Left cardiac atrium (tissue), 4 donors: ENCODE data around the gene TMEM255B. TPM values are rescaled to one million over a fixed set of nuclear protein-coding genes. Genes with fewer than 3 reads are reported as not detected.
"Not testable (repeated sequence)": the region's sequence is repeated elsewhere in the genome, so short reads cannot be mapped to it uniquely, and the experiment has no call there.

ENCODE experiments used
- ATAC-seq, 2 donors: fragments of 200-7000 bp; cut with Tn5 transposase; one replicate each; pipeline ENCODE4 v1.9.1; 2020; ENCODE audit warnings: mild to moderate bottlenecking in 2 of 2, moderate library complexity in 2 of 2
- DNase-seq: peaks from one replicate; pipeline ENCODE4 v3.0.0-alpha.2; 2020
- intact Hi-C, 2 donors: fragments of 100-400 bp; cut with DNase I; formaldehyde crosslinking; loops; one replicate each; pipeline versions ENCODE4 v1.14.1 to v1.15.1; 2022 to 2023
- long read RNA-seq: library from polyadenylated mRNA; unstranded; transcript quantifications from one replicate; pipeline ENCODE4 v2.0.0, GENCODE V29; 2021
- total RNA-seq, 2 donors: library from RNA; stranded (reverse); fragmentation: NEBNext Ultra II Directional; extraction: Animal tissue kit (Norgen Biotek cat#: 25700); gene quantifications; one replicate each; pipeline ENCODE4 v1.2.1, GENCODE V29; 2021
- donor health status: DM: no; HTN: yes; CAD: no.
- donor health status: DM: no; HTN: yes; CAD: no; lungs with severe emphysema.
- donor health status: DM: yes; HTN: yes; CAD: no.
- donor health status: Dilated cardiomyopathy.

Gene TMEM255B
- total RNA-seq, result 10 to 100 TPM; 10.5 to 14.1 TPM
- long read RNA-seq, full-length matches to known transcripts, result 2 of 4 reads
- long read RNA-seq, partial matches to known transcripts, result 0 of 4 reads
- long read RNA-seq, other reads (novel, unspliced or antisense), result 2 of 4 reads

DNA sequence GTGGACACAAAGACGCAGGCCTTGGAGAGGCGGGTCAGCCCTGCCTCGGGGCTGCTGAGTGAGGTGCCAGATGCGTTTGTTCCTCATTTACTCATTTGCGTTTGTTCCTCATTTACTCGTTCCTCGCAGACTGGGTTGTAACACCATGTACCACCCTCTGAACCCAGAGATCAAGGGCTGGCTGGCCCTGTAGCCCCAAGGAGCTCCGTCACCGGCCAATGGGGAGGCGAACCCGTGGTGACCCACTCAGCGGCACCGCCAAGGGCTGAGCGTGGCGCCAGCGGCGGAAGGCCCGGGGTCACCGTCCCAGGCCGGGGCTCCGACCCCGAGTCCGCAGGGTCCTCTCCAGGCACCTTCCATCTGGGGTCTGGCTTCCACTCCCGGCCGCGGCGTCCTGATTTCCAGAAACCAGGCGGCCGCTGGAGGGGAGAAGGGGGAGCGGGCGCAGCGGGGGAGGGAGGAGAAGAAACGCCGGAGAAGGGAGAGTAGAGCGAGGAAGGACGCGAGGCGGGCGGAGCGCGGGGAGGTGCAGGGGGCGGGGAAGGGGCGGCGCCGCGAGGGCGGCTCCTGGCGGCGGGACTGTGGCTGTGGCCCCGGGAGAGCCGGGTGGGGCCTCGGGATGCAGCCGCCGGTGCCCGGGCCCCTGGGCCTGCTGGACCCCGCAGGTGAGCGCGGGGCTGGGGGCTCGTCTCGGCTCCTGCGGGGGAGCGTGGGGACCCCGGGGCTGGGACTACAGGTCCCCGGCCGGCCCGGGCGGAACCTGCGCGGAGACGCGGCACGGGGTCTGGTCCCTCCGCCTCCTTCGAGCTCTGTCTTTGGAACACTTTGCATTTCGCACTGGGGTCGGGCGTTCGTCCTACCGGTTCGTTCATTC lies at the start of gene TMEM255B:
TSS of gene TMEM255B (plus strand) at position 576 of the 874 bp plus-strand sequence. CDS start at position 620, 44 bp downstream.
- intact Hi-C loops, result loop anchor here in 1 of 2 donors (2.0 kb wide), 1 partner anchor 58 kb away; no protein-coding TSS in a partner anchor
- peak; percentile 89 for DNase-seq
- ATAC-seq, result peak; percentile 97 to 99

DNA sequence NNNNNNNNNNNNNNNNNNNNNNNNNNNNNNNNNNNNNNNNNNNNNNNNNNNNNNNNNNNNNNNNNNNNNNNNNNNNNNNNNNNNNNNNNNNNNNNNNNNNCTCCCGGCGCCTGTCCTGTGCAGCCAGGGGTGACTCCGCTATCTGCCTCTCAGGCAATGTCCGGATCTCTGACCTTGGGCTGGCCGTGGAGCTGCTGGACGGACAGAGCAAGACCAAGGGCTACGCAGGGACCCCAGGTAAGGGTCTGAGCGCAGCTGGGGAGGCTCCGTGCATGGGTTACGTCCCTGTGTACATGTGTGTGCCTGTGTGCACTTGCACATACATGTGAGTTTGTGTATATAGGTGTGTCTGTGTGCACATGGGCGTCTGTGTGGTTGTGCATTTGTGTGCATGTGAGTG lies 36.1 kb upstream of the TMEM255B start:
- intact Hi-C loops, result no loop called here
- DNase-seq (no peak), ATAC-seq (no peak)

DNA sequence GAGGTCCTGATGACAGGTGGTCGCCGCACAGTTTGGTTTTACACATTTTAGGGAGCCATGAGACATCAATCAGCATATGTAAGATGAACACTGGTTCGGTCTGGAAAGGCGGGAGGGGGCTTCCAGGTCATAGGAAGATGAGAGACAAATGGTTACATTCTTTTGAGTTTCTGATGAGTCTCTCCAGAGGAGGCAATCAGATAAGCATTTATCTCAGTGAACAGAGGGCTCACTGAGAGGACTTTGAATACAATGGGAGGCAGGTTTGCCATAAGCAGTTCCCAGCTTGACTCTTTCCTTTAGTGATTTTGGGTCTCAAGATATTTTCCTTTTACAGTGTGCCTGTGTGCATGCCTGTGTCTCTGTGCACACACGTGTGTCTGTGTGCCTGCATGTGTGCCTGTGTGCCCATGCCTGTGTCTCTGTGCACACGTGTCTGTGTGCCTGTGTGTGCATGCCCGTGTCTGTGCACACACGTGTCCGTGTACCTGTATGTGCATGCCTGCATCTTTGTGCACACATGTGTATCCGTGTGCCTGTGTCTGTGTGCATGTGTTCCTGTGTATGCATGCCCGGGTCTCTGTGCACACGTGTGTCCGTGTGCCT lies 35.5 kb upstream of the TMEM255B start:
- intact Hi-C loops, result no loop called here
- DNase-seq (no peak), ATAC-seq (no peak)

DNA sequence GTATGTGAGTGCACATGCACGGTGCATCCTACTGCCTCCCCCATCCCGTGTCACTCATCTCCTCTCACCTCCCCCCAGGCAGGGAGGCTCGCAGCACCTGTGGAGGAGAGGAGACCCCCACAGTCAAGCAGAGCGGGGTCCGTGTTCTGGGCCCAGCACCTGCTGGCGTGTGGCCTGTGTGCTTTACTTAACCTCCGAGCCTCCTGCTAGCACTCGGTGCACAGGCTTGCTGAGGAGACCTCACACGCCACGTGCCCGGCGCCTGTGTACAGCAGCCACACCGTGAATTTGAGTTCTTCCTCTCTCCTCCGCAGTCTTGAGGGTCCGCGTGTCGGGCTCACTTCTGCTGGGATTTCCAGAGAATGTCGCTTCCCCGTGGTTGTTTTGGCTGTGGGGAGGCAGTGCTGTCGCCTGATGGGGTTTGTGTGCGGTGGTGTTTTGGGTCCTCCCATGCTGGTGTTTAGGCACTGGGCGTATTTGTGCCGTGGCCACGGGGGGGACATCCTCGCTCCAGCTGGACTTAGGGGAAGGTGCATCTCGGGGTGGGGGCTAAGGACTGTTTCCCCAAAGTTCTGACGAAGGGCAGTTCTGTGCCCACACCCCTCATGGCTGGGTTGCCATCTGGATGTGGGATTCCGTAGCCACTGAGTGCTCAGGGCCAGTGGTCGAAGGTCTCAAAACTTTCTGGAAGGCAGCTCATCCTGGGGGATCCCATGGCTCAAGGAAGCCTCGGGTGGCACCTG lies 34.8 kb upstream of the TMEM255B start:
- ATAC-seq, result peak in 1 of 2 donors; percentile 8

DNA sequence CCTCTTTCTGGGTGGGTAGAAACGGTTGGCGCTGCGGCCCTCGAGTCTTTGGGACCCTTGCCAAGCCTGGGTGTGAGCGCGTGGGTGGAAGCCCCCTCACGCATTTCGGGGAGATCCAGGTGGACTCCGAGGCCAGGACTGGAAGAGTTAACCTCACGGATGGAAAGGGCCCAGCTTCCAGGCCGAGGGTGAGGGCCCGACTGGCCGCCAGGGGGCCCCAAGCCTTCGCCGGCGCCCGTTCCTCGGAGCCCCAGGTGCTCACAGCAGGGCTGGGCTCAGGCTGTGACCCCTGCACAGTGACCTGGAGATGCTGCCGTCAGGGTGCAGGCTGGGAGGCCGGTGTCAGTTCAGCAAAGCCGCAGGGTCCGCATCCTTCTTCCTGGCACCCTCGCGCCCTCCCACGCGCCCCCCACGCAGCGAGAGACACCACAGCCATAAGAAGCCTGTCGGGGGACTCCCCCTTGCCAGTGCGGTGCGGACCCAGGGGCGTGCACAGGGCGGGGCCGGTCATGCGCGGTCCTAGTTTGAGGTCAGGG lies 34.2 kb upstream of the TMEM255B start:
- peak; percentile 92 to 93 for ATAC-seq
- intact Hi-C loops, result no loop called here

More for the DNA sequence above, 34.8 kb upstream of the TMEM255B start:
- no peak for DNase-seq
- intact Hi-C loops, result no loop called here

DNA sequence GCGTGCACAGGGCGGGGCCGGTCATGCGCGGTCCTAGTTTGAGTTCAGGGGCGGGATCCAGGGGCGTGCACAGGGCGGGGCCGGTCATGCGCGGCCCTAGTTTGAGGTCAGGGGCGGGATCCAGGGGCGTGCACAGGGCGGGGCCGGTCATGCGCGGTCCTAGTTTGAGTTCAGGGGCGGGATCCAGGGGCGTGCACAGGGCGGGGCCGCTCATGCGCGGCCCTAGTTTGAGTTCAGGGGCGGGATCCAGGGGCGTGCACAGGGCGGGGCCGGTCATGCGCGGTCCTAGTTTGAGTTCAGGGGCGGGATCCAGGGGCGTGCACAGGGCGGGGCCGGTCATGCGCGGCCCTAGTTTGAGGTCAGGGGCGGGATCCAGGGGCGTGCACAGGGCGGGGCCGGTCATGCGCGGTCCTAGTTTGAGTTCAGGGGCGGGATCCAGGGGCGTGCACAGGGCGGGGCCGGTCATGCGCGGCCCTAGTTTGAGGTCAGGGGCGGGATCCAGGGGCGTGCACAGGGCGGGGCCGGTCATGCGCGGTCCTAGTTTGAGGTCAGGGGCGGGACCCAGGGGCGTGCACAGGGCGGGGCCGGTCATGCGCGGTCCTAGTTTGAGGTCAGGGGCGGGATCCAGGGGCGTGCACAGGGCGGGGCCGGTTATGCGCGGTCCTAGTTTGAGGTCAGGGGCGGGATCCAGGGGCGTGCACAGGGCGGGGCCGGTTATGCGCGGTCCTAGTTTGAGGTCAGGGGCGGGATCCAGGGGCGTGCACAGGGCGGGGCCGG lies 33.5 kb upstream of the TMEM255B start:
- DNase-seq, result peak; percentile 51
- intact Hi-C loops, result not testable (repeated sequence)

More for the DNA sequence above, 34.2 kb upstream of the TMEM255B start:
- peak; percentile 78 for DNase-seq

DNA sequence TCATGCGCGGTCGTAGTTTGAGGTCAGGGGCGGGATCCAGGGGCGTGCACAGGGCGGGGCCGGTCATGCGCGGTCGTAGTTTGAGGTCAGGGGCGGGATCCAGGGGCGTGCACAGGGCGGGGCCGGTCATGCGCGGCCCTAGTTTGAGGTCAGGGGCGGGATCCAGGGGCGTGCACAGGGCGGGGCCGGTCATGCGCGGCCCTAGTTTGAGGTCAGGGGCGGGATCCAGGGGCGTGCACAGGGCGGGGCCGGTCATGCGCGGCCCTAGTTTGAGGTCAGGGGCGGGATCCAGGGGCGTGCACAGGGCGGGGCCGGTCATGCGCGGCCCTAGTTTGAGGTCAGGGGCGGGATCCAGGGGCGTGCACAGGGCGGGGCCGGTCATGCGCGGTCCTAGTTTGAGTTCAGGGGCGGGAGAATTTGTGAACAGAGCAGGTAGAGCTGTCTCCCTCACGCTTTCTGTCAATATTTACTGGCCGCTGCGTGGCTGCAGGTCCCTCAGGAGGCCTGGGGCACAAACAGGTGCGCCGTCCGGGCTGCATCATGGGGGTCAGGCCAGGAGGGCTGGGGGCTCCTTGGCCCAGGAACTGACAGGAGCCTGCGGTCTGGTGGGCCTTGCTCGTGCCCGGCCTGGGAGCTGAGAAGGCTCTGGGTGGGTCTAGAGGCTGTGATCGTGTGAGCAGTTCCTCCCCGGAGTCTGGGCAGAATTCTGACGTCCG lies 32.8 kb upstream of the TMEM255B start:
- DNase-seq, intact Hi-C loops: not testable (repeated sequence)
- ATAC-seq, result peak in 1 of 2 donors; percentile 21

More for the DNA sequence above, 33.5 kb upstream of the TMEM255B start:
- not testable (repeated sequence) for ATAC-seq

DNA sequence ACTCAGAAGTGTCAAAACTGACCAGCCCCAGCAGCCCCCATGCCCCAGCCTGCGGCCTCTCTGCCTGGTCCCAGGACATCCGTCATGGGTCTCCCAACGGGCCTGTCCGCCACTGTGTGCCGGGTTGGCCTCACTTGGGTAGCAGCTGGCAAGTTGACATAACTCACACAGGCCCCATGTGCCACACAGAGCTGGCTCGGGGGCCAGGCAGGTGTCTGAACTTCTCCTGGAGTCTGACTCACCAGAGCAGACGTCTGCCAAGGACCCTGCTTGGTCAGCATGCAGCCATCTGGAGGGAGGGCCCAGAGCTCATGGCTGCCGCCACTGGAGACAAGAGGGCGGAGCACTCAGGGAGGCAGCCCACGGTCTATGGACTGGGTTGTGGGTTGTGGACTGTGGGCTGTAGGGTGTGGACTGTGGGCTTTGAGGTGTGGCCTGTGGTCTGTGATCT lies 32.0 kb upstream of the TMEM255B start:
- intact Hi-C loops, result no loop called here
- ATAC-seq, result no peak
- no peak for DNase-seq

DNA sequence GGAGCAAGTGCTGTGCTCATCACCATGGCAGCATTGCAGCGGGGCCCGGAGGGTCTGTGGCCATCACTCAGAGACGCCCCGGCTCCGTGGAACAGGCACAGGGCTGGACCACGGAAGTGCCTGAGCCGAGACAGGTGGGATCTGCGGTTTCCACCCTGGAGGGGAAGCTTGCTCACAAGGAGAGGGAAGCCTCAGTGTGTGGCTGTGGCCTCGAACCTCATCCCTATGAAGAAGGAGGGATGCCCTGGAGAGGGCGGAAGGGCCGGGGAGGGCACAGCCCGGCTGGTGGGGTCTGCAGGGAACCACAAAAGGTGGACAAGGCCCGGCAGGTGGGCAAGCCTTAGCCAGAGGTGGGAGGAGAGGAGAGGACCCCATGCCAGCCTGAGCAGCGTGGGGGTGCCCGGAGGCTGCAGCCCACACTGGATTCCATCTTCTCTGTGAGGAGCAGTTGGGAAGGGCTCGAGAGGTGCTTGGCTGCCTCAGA lies 30.4 kb upstream of the TMEM255B start:
- DNase-seq, result no peak
- intact Hi-C loops, result no loop called here
- no peak for ATAC-seq

DNA sequence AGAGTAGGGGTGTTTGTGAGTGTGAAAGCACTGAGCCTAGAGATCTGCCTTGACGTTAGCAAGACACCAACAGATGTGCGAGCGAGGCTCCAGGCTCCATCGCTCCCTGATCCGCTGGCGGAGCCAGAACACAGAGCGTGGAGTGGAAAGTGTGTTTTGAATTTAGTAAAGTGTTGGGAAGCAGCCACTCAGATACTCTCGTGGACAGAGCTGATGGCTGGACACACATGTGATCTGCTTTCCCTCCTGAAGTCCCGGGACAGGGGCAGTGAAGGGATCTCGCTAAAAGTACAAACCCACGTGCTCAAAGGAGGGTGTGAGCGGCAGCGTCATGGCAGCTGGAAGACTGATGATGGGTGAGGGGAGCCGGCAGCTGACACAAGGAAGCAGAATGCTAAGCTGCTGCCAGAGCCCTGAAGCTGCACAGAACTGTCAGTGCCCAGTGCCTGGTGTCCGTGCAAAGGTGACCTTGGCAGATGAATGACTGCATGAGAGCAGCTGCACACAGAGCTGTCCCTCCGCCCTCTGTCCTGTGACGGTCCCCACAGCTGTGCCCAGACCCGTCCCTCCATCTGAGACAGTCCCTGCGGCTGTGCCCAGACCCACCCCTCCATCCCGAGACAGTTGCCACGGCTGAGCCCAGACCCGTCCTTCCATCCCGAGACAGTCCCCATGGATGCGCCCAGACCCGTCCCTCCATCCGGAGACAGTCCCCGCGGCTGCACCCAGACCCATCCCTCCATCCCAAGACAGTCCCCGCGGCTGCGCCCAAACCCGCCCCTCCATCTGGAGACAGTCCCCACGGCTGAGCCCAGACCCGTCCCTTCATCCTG lies 29.6 kb upstream of the TMEM255B start:
- intact Hi-C loops, result no loop called here
- peak; percentile 48 for DNase-seq
- ATAC-seq, result peak; percentile 34 to 46

DNA sequence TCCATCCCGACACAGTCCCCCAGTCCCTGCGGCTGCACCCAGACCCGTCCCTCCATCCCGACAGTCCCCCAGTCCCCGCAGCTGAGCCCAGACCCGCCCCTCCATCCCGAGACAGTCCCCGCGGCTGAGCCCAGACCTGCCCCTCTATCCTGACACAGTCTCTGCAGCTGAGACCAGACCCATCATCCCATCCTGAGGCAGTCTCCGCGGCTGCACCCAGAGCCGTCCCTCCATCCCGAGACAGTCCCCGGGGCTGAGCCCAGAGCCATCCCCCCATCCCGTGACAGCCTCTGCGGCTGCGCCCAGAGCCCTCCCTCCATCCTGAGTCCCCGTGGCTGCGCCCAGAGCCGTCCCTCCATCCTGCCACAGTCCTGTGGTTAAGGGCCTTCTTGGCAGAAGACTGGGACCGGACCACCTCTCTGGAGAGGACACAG lies 28.8 kb upstream of the TMEM255B start:
- intact Hi-C loops, result no loop called here
- DNase-seq (no peak), ATAC-seq (no peak)

DNA sequence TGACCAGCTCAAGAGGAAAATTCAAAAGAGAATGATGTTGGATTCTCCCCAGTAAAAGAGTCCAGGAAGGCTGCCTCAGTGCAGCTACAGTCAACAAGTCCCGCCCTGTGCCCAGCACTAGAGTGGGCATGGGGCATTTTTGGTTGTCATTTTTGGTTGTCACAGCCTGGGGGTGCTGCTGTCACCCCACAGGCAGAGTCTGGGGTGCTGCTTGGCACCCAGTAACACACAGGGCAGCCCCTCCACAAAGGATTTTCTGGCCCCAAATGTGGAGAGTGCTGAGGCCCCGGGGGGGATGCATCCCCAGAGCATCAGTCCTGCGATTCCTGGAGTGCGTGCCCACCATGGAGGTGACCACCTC lies 28.2 kb upstream of the TMEM255B start:
- DNase-seq (no peak), ATAC-seq (no peak)
- intact Hi-C loops, result no loop called here

DNA sequence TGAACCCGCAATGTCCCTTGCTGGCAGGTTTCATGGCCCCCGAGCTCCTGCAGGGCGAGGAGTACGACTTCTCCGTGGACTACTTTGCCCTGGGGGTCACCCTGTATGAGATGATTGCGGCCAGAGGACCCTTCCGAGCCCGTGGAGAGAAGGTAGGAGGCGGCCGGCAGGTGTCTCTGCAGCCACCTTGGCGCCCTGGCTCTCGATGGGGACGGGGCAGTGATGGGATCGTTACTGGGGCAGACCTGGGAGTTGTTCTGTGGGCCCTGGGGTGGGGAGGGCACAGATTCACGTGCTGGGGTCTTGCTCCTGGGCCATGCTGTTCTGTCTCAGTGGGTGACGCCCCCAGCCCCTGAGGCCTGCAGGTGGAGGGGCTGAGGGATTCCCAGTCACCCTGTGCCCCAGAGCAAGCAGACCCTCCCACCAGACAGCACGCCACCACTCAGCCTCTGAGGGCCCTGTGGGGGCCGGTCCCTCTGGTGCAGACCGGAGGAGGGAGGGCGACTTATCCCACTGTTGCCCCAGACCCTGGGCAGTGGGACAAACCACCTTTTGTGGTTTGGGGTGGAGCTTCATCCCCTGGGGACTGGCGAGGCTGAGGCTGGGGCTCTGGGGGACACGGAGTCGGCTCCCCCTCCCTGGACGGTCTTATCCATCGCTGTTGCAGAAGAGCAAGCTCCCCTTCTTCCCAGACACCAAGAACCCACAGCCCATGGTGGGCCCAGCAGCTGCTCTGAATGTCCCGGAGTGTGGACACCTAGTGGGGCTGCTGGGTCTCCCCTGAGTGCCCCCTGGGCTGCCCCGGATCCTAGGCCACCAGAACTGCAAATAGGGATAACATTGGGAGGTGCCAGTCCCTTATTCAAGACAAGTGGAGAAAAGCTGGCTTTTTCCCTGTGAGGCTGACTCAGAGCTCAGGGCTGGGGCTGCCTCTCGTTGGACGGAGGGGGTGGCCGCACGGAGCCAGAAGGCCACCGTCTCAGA lies 27.5 kb upstream of the TMEM255B start:
- intact Hi-C loops, result no loop called here
- ATAC-seq (no peak), DNase-seq (no peak)

DNA sequence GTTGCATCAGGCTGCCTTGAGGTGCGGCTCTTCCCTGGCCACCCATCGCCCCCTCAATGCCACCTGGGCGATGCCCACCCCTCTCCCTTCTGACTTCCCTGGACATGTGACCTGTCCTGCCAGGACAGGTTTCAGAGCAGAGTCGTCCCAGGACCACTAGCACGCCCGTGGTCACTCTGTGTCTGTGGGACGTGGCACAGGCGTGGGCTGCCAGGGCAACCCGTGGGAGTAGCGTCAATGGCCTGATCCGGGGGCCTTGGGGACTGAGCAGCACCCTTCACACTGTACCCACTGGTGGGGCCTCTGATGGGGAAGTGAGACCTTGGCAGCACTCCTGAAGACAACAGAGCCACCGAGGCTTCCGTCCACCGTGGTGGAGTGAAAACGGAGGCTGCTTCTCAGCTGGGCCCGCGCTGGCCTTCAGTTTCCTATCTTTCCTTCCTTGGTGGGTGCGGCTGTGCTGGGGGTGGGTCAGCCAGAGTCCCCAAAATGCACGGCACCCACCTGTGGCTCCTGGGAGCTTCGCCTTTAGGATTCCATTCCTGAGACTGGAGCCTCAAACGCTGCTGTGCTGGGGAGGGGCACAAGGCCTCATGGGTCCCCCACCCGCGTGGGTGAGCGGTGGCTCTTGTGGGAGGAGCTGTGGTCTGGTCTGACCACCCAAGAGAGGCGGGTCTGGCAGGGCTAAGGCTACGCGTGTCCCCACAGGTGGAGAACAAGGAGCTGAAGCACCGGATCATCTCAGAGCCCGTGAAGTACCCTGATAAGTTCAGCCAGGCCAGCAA lies 26.7 kb upstream of the TMEM255B start:
- intact Hi-C loops, result no loop called here
- no peak for DNase-seq
- no peak for ATAC-seq
